Kidney epithelial cell (primary cell): ENCODE measurements around the gene SRSF3. TPM values are rescaled to one million over a fixed set of nuclear protein-coding genes. Genes with fewer than 3 reads are reported as not detected.

Experiments used
- DNase-seq: peaks from one replicate; pipeline ENCODE4 v3.0.0-alpha.2; 2010; ENCODE audit warnings: low read depth
- H3K27me3 ChIP-seq: 2 replicates; pipeline ENCODE4 v1.6.0; 2011; ENCODE audit warnings: low read length; ENCODE audit not compliant: control insufficient read depth, insufficient read depth
- H3K36me3 ChIP-seq: 2 replicates; pipeline ENCODE4 v1.5.1; 2011; ENCODE audit warnings: low read length; ENCODE audit not compliant: control insufficient read depth, insufficient read depth
- H3K4me3 ChIP-seq: 2 replicates; pipeline ENCODE4 v1.5.1; 2011; ENCODE audit warnings: low read depth, mild to moderate bottlenecking, control low read depth, low read length
- total RNA-seq: library from RNA; depleted of rRNA; stranded (reverse); fragments of >200 nt; gene quantifications from 2 replicates; pipeline ENCODE4 v1.2.3, GENCODE V29; 2015
- TF ChIP-seq, protein P1 (sequence below): IDR thresholded peaks from 2 replicates; pipeline ENCODE4 v1.5.1; 2011; ENCODE audit warnings: mild to moderate bottlenecking, moderate library complexity, low read length, control low read depth, inconsistent platforms; ENCODE audit not compliant: insufficient read depth, poor library complexity, severe bottlenecking

The SRSF3 gene
- total RNA-seq, 1 donor from 2014 or later, result 177 TPM

DNA sequence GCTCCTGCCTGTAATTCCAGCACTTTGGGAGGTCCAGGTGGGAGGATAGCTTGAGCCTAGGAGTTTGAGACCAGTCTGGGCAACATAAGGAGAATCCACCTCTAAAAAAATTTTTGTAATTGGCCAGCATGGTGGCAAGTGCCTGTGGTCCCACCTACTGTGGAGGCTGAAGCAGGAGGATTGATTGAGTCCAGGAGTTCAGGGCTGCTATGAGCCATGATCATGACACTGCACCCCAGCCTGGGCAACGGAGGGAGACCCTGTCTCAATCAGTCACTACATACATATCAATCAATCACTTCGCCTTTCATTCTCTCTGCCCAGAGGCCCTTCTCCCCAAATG lies 45.8 kb upstream of the SRSF3 start:
- DNase-seq, result no peak
- Histone ChIP-seq H3K4me3 (no peak overlapping the region), H3K36me3 (no peaks in the 10 kb centered on the region), H3K27me3 (no peaks in the 10 kb centered on the region)
- TF ChIP-seq, protein P1, sequence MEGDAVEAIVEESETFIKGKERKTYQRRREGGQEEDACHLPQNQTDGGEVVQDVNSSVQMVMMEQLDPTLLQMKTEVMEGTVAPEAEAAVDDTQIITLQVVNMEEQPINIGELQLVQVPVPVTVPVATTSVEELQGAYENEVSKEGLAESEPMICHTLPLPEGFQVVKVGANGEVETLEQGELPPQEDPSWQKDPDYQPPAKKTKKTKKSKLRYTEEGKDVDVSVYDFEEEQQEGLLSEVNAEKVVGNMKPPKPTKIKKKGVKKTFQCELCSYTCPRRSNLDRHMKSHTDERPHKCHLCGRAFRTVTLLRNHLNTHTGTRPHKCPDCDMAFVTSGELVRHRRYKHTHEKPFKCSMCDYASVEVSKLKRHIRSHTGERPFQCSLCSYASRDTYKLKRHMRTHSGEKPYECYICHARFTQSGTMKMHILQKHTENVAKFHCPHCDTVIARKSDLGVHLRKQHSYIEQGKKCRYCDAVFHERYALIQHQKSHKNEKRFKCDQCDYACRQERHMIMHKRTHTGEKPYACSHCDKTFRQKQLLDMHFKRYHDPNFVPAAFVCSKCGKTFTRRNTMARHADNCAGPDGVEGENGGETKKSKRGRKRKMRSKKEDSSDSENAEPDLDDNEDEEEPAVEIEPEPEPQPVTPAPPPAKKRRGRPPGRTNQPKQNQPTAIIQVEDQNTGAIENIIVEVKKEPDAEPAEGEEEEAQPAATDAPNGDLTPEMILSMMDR, result no peak

DNA sequence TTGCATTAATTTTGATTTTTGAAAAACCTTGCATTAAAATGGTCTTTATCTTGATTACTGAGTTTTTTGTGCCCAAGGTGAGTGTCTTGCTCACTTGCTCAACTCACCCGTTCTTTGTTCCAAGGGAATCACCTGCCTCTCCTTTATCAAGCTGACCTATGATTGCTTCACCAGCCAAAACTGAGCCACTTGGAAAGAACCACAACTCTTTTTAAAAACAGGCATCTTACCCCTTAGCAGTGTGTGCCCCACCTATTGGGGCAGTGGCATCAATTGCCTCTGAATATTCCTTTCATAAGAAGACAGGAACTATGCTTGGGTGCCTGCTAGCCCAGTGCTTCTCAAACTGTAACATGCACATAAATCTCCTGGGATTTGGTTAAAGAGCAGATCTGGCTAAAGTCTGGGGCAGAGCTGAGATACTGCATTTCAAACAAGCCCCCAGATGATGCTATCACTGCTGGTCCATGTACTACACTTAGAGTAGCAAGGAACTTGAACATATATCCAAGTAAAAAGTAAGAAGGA lies 43.6 kb upstream of the SRSF3 start:
- TF ChIP-seq, protein P1, result no peak
- Histone ChIP-seq H3K36me3 (no peaks in the 10 kb centered on the region), H3K27me3 (no peaks in the 10 kb centered on the region)

DNA sequence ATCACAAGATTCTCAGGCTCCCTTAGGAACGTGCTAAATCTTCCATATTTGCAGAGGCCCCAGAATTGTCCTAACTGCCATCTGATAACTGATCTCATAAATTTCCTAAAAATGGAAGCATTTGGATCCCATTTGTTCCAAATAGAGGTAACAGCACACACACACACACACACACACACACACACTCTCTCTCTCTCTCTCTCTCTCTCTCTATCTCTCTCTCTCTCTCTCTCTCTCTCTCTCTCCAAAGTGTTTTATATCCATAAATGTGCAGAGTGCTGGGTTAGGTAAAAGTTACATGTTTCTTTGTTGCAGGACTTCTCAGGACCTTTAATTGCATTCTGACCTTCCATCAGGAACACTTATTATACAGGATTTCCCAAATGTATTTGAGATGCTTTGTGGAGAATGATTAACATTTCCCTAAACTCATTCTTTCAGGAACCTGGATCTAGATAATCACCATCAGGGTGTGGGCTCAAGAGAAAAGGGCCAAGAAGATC lies 38.4 kb upstream of the SRSF3 start:
- Histone ChIP-seq H3K36me3 (no peaks in the 10 kb centered on the region), H3K27me3 (no peaks in the 10 kb centered on the region), H3K4me3 (no peak overlapping the region)
- TF ChIP-seq, protein P1, result no peak
- DNase-seq, result no peak

More for the DNA sequence above, 43.6 kb upstream of the SRSF3 start:
- H3K4me3 ChIP-seq, result no peak overlapping the region
- no peak for DNase-seq

DNA sequence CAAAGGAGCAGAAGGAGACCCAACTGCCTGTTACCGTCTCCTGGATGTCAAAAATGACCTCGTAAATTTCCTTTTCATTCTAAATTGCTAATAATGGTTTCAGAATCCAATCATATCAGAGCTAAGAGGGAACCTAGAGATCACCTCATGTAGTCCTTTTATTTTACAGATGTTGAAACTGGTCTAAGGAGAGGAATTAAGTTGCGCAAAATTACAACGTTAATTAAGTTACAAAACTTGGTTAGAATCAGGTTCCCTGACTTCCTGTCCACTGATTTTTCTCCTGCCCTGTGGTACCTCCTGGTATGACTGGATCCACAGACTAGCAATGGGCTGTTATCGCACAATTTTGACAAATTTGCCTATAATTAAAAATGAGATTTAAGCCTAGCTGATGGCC lies 37.9 kb upstream of the SRSF3 start:
- TF ChIP-seq, protein P1, result no peak
- no peak for DNase-seq
- H3K36me3 ChIP-seq, result no peaks in the 10 kb centered on the region
- H3K27me3 ChIP-seq, result no peaks in the 10 kb centered on the region
- no peak overlapping the region for H3K4me3 ChIP-seq

DNA sequence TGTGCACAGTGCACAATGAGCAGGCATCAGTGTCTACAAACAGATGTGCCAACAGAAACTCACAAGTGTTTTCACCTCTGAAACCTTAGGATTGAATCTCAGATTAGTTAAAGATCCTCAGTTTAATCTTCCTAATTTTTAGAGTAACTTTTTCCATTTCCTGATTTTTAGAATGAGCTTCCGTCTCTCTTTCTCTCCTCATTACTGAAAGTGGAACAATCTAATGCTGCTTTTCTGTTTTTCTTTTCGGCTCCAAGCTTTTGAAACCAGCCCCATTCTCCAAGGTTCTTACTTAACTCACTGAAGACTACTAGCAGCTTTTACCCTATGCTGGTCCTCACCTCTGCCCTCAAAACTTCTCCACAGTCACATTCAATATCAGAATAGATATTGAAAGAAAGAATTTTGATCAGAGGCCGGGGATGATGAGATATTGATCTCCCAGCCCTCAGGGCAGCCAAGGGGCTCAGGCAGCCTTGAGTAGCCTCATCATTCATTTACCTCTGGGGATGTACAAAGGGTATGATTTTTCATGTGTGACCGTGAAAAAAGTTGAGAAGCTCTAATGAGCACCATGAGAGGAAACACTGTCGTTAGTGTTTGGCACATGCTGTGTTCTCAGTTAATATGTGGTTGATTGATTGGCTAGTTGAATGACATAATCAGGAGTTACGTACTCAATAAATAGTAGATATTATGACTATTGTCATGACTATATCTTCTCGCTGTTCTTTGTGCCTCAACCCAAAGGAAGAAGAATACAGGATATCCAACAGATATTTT lies 35.0 kb upstream of the SRSF3 start:
- H3K36me3 ChIP-seq, result no peaks in the 10 kb centered on the region
- no peaks in the 10 kb centered on the region for H3K27me3 ChIP-seq
- no peak overlapping the region for H3K4me3 ChIP-seq
- TF ChIP-seq, protein P1, result no peak
- no peak for DNase-seq
